GM23248 (cell line): ENCODE results near the gene LDLRAD4. TPM values are rescaled to one million over a fixed set of nuclear protein-coding genes. Genes with fewer than 3 reads are reported as not detected.

Experiments used
- DNase-seq: peaks from one replicate; pipeline ENCODE4 v3.0.0-alpha.2; 2015
- H2AFZ ChIP-seq: fragments of 200-600 bp; sonication (generic); 2 replicates; pipeline ENCODE4 v1.6.1; 2016; ENCODE audit warnings: antibody characterized with exemption
- H3F3A ChIP-seq: fragments of 200-600 bp; sonication (generic); 2 replicates; pipeline ENCODE4 v1.6.1; 2016; ENCODE audit warnings: mild to moderate bottlenecking, antibody characterized with exemption, mixed run types; ENCODE audit not compliant: insufficient read depth
- H3K27ac ChIP-seq: fragments of 200-600 bp; sonication (generic); 2 replicates; pipeline ENCODE4 v1.5.1; 2016; ENCODE audit warnings: mild to moderate bottlenecking
- H3K27me3 ChIP-seq: fragments of 200-600 bp; sonication (generic); replicated peaks from 2 replicates; pipeline ENCODE4 v1.6.1; 2016; ENCODE audit warnings: mild to moderate bottlenecking; ENCODE audit not compliant: insufficient read depth
- H3K36me3 ChIP-seq: fragments of 200-600 bp; sonication (generic); 2 replicates; pipeline ENCODE4 v1.6.1; 2016; ENCODE audit warnings: low read depth, mild to moderate bottlenecking
- H3K4me1 ChIP-seq: fragments of 200-600 bp; sonication (generic); 2 replicates; pipeline ENCODE4 v1.6.1; 2016; ENCODE audit warnings: mild to moderate bottlenecking; ENCODE audit not compliant: insufficient read depth
- H3K4me2 ChIP-seq: fragments of 200-600 bp; sonication (generic); one replicate; pipeline ENCODE4 v1.6.1; 2016; ENCODE audit warnings: mild to moderate bottlenecking; ENCODE audit not compliant: unreplicated experiment
- H3K4me3 ChIP-seq: fragments of 200-600 bp; sonication (generic); 2 replicates; pipeline ENCODE4 v1.5.1; 2016; ENCODE audit warnings: mild to moderate bottlenecking
- H3K79me2 ChIP-seq: fragments of 200-600 bp; sonication (generic); 2 replicates; pipeline ENCODE4 v1.6.1; 2016; ENCODE audit warnings: mild to moderate bottlenecking; ENCODE audit not compliant: insufficient read depth
- H3K9ac ChIP-seq: fragments of 200-600 bp; sonication (generic); 2 replicates; pipeline ENCODE4 v1.6.1; 2016; ENCODE audit warnings: mild to moderate bottlenecking
- H3K9me2 ChIP-seq: fragments of 200-600 bp; sonication (generic); 2 replicates; pipeline ENCODE4 v1.6.1; 2016; ENCODE audit warnings: mixed run types, mild to moderate bottlenecking, moderate library complexity; ENCODE audit not compliant: insufficient read depth
- H3K9me3 ChIP-seq: fragments of 200-600 bp; sonication (generic); one replicate; pipeline ENCODE4 v1.6.1; 2017; ENCODE audit warnings: low read depth
- H4K20me1 ChIP-seq: fragments of 200-600 bp; sonication (generic); 2 replicates; pipeline ENCODE4 v1.6.0; 2016; ENCODE audit not compliant: insufficient read depth
- EZH2 ChIP-seq: fragments of 200-600 bp; sonication (generic); IDR thresholded peaks from 2 replicates; pipeline ENCODE4 v1.6.1; 2018; ENCODE audit warnings: antibody characterized with exemption, mild to moderate bottlenecking; ENCODE audit not compliant: insufficient read depth, poor library complexity, severe bottlenecking
- EZH2phosphoT487 ChIP-seq: fragments of 200-600 bp; sonication (generic); IDR thresholded peaks from 2 replicates; pipeline ENCODE4 v1.6.1; 2018; ENCODE audit warnings: antibody characterized with exemption, moderate library complexity, mild to moderate bottlenecking, low read depth; ENCODE audit not compliant: insufficient read depth
- WGBS, 2 experiments: methylation state at CpG; one replicate each; pipeline ENCODE4 v1.1.6; 2015 to 2017; ENCODE audit warnings: low lambda C conversion rate in 2 of 2, low coverage in 1 of 2; ENCODE audit errors: missing lambda C conversion rate in 2 of 2; 5-methylcytosine and 5-hydroxymethylcytosine counted together
- in situ Hi-C: fragments of 300-500 bp; cut with MboI; formaldehyde crosslinking; loops from 2 replicates; pipeline ENCODE4 v1.15.0; 2020
- polyA plus RNA-seq: library from polyadenylated mRNA; unstranded; fragments of >200 nt; fragmentation: Nextera tagmentation; extraction: Ambion mirVana; gene quantifications from 2 replicates; pipeline ENCODE4 v1.2.1, GENCODE V29; 2016
- total RNA-seq: library from RNA; depleted of rRNA; stranded (reverse); fragments of >200 nt; shearing (Covaris generic); gene quantifications from 2 replicates; pipeline ENCODE4 v1.2.3, GENCODE V29; 2014

The LDLRAD4 gene
- total and polyA plus RNA-seq, 2 experiments from 2014 or later: not detected

GRCh38 chr18:13354402-13354801, 135.8 kb downstream of the LDLRAD4 start:
- no peaks in the 10 kb centered on the region for H3K36me3 ChIP-seq
- no peaks in the 10 kb centered on the region for H3K27me3 ChIP-seq
- H3K4me3 ChIP-seq: no peak overlapping the region
- no peak overlapping the region for H2AFZ ChIP-seq
- H3K4me1 ChIP-seq: no peaks in the 10 kb centered on the region
- no peak overlapping the region for H3K27ac ChIP-seq
- TF ChIP-seq EZH2phosphoT487 (no peak), EZH2 (no peak)
- no peaks in the 10 kb centered on the region for H3F3A ChIP-seq
- WGBS, 2 experiments: 57 to 63% methylated on average over 1 of the region's 1 CpG
- H3K79me2 ChIP-seq: no peaks in the 10 kb centered on the region
- no peaks in the 10 kb centered on the region for H3K9me3 ChIP-seq
- no peak for DNase-seq
- no peak overlapping the region for H3K9ac ChIP-seq
- no peak overlapping the region for H3K4me2 ChIP-seq
- no peaks in the 10 kb centered on the region for H3K9me2 ChIP-seq
- in situ Hi-C loops: no loop called here
- no peaks in the 10 kb centered on the region for H4K20me1 ChIP-seq

GRCh38 chr18:13356032-13356431, 137.5 kb downstream of the LDLRAD4 start:
- Histone ChIP-seq H3K9ac (no peak overlapping the region), H3K79me2 (no peaks in the 10 kb centered on the region), H3K27ac (no peak overlapping the region), H3K9me2 (no peaks in the 10 kb centered on the region), H3K9me3 (no peaks in the 10 kb centered on the region), H3K36me3 (no peaks in the 10 kb centered on the region), H3K4me1 (no peaks in the 10 kb centered on the region), H3K4me2 (no peak overlapping the region), H3K27me3 (no peaks in the 10 kb centered on the region), H2AFZ (no peak overlapping the region), H3K4me3 (no peak overlapping the region), H4K20me1 (no peaks in the 10 kb centered on the region), H3F3A (no peaks in the 10 kb centered on the region)
- WGBS, 2 experiments: 59 to 70% methylated on average over 6 of the region's 6 CpGs
- TF ChIP-seq EZH2: no peak
- TF ChIP-seq EZH2phosphoT487: no peak
- no peak for DNase-seq
- in situ Hi-C loops: no loop called here

DNA sequence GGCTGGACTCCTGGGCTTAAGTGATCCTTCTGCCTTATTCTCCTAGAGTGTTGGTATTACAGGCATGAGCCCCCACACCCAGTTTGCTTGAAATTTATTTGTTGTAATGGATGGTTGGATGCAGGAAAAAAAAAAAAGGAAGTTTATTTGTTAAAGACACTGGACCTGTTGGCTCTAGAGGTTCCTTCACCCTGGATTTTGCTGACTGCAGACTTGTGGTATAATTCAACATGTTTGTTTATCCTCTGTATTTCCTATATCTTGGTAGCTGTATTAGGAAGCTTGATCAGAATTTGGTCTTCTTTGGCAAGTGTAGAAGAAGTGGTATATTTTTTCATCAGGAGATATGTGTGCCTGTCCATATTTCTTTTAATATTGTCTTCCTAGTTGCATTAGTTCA, 138.7 kb downstream of the LDLRAD4 start:
- H3K4me1 ChIP-seq: no peaks in the 10 kb centered on the region
- in situ Hi-C loops: no loop called here
- TF ChIP-seq EZH2phosphoT487: no peak
- no peak for TF ChIP-seq EZH2
- H3K9me2 ChIP-seq: no peaks in the 10 kb centered on the region
- no peak overlapping the region for H3K4me2 ChIP-seq
- no peak overlapping the region for H3K9ac ChIP-seq
- no peaks in the 10 kb centered on the region for H3K27me3 ChIP-seq
- no peaks in the 10 kb centered on the region for H3K36me3 ChIP-seq
- no peak overlapping the region for H3K4me3 ChIP-seq
- no peaks in the 10 kb centered on the region for H3K9me3 ChIP-seq
- no peak overlapping the region for H3K27ac ChIP-seq
- H3F3A ChIP-seq: no peaks in the 10 kb centered on the region
- H4K20me1 ChIP-seq: no peaks in the 10 kb centered on the region
- H3K79me2 ChIP-seq: no peaks in the 10 kb centered on the region
- DNase-seq: no peak
- H2AFZ ChIP-seq: no peak overlapping the region

GRCh38 chr18:13359210-13359609, 140.7 kb downstream of the LDLRAD4 start:
- Histone ChIP-seq H3K4me1 (no peaks in the 10 kb centered on the region), H3K27ac (no peak overlapping the region), H3K36me3 (no peaks in the 10 kb centered on the region), H3K79me2 (no peaks in the 10 kb centered on the region), H3K4me2 (no peak overlapping the region), H3K9me3 (no peaks in the 10 kb centered on the region), H3K9me2 (no peaks in the 10 kb centered on the region), H2AFZ (no peak overlapping the region), H3K9ac (no peak overlapping the region), H3K4me3 (no peak overlapping the region), H4K20me1 (no peaks in the 10 kb centered on the region), H3F3A (no peaks in the 10 kb centered on the region), H3K27me3 (no peaks in the 10 kb centered on the region)
- WGBS, 2 experiments: 32 to 36% methylated on average over 2 of the region's 2 CpGs
- in situ Hi-C loops: no loop called here
- TF ChIP-seq EZH2 (no peak), EZH2phosphoT487 (no peak)
- no peak for DNase-seq

DNA sequence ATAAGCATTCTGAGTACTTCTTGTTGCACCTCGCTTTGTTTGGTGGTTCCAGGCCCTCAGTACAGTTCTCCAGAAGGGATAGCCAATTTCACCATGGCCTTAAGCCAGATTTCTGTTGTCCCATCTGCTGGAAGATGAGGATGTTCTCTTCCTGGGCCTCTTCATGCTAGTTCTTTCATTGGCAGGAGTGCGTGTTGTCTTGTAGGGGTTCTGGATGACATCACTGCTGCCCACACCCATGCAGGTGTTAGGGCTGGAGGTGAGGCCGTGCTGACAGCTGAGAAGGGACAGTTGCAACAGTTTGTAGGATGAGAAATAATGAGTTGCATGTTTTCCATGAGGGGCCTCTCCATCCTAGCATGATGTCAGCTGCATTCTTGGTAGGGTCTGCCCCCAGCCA, 142.9 kb downstream of the LDLRAD4 start:
- Histone ChIP-seq H4K20me1 (no peaks in the 10 kb centered on the region), H2AFZ (no peak overlapping the region), H3K4me2 (no peak overlapping the region), H3K4me3 (no peak overlapping the region), H3K4me1 (no peaks in the 10 kb centered on the region), H3F3A (no peaks in the 10 kb centered on the region), H3K9me3 (no peaks in the 10 kb centered on the region), H3K27ac (no peak overlapping the region), H3K9me2 (no peaks in the 10 kb centered on the region), H3K79me2 (no peaks in the 10 kb centered on the region), H3K36me3 (no peaks in the 10 kb centered on the region), H3K27me3 (no peaks in the 10 kb centered on the region; the same call in 1 of the 2 replicates), H3K9ac (no peak overlapping the region)
- 34 to 49% methylated on average over 3 of the region's 3 CpGs for WGBS, 2 experiments
- TF ChIP-seq EZH2 (no peak), EZH2phosphoT487 (no peak)
- no peak for DNase-seq
- in situ Hi-C loops: no loop called here
